K562 (cell line): Measurements from ENCODE around the gene APBA2. TPM values are rescaled to one million over a fixed set of nuclear protein-coding genes. Genes with fewer than 3 reads are reported as not detected.
A peak's percentile ranks its signal among the peaks of the same experiment; 100 is the strongest.

ENCODE experiments used
- ATAC-seq: fragments of 200-7000 bp; cut with Tn5 transposase; 3 replicates; pipeline ENCODE4 v1.9.1; 2020; ENCODE audit warnings: moderate library complexity
- BruUV-seq: library from RNA; stranded (reverse); fragments of 400-500 nt; replicated peaks from 2 replicates; lab custom pipeline; 2021; lab: Mats Ljungman, UMichigan
- CTCF ChIA-PET: fragments of 300-600 bp; formaldehyde crosslinking; extraction: SDS; loops from one replicate; lab custom pipeline; 2021; ENCODE audit warnings: low intra/inter-chr PET ratio; lab: Yijun Ruan, JAX
- POLR2A ChIA-PET: fragments of 300-600, 350-650 bp; sonication (Branson Sonifier 250); formaldehyde crosslinking; extraction: SDS; loops from one replicate; lab custom pipeline; 2021; ENCODE audit warnings: antibody characterized with exemption, inconsistent platforms; lab: Yijun Ruan, JAX
- DNase-seq, 4 experiments: peaks; one replicate each; pipeline versions ENCODE4 v3.0.0 to v3.0.0-alpha.2; 2011 to 2018; ENCODE audit warnings: low spot score in 3 of 4, mixed read lengths in 3 of 4; ENCODE audit errors: extremely low read depth in 1 of 4
- FAIRE-seq: peaks from 2 replicates; lab custom pipeline; 2011; peaks lifted over from hg19 to GRCh38; lab: Jason Lieb, UNC
- H2AFZ ChIP-seq: 2 replicates; pipeline ENCODE4 v1.6.0; 2011; ENCODE audit warnings: low read depth, low read length, control low read depth, inconsistent platforms
- H3K27ac ChIP-seq: fragments of 200-600 bp; 3 replicates; pipeline ENCODE4 v1.8.0; 2011; ENCODE audit warnings: low read depth, mild to moderate bottlenecking, control low read depth, inconsistent platforms, low read length, moderate library complexity, mixed read lengths; ENCODE audit errors: extremely low read depth
- H3K27me3 ChIP-seq, 2 experiments: fragments of 300-600 bp in 1 of 2; 2 replicates in 1 of 2; 3 replicates in 1 of 2; pipeline versions ENCODE4 v1.6.0 to v1.8.0; 2011; ENCODE audit warnings: inconsistent platforms in 2 of 2, low read length in 2 of 2, mild to moderate bottlenecking in 1 of 2, mixed read lengths in 1 of 2, moderate library complexity in 1 of 2; ENCODE audit not compliant: control insufficient read depth in 2 of 2, insufficient read depth in 2 of 2
- H3K36me3 ChIP-seq: fragments of 300-600 bp; 3 replicates; pipeline ENCODE4 v1.8.0; 2011; ENCODE audit warnings: mild to moderate bottlenecking, low read length, inconsistent platforms; ENCODE audit not compliant: control insufficient read depth, insufficient read depth
- H3K4me1 ChIP-seq, 2 experiments: fragments of 200-600 bp in 1 of 2; replicated peaks in 1 of 2; 2 replicates in 1 of 2; 3 replicates in 1 of 2; pipeline versions ENCODE4 v1.5.1 to v1.8.0; 2011; ENCODE audit warnings: inconsistent platforms in 2 of 2, low read length in 2 of 2, mild to moderate bottlenecking in 1 of 2, mixed read lengths in 1 of 2, moderate library complexity in 1 of 2; ENCODE audit not compliant: control insufficient read depth in 2 of 2, insufficient read depth in 2 of 2
- H3K4me2 ChIP-seq: 2 replicates; pipeline ENCODE4 v1.6.1; 2011; ENCODE audit warnings: low read length, control low read depth, inconsistent platforms, mixed read lengths; ENCODE audit not compliant: insufficient read depth
- H3K4me3 ChIP-seq: fragments of 200-600 bp; sonication (generic), shearing (Covaris generic); 2 replicates; pipeline ENCODE4 v1.5.1; 2016; ENCODE audit warnings: control low read depth, inconsistent platforms
- H3K79me2 ChIP-seq: fragments of 200-600 bp; 3 replicates; pipeline ENCODE4 v1.8.0; 2011; ENCODE audit warnings: low read length, inconsistent platforms; ENCODE audit not compliant: control insufficient read depth, insufficient read depth
- H3K9ac ChIP-seq, 2 experiments: 2 replicates each; pipeline versions ENCODE4 v1.6.0 to v1.6.1; 2011; ENCODE audit warnings: low read depth in 2 of 2, low read length in 2 of 2, control low read depth in 1 of 2, inconsistent platforms in 1 of 2, mild to moderate bottlenecking in 1 of 2, mixed read lengths in 1 of 2; ENCODE audit not compliant: insufficient read depth in 1 of 2
- H3K9me1 ChIP-seq: one replicate; pipeline ENCODE4 v1.6.0; 2011; ENCODE audit warnings: inconsistent platforms, mild to moderate bottlenecking, low read length, moderate library complexity; ENCODE audit not compliant: control insufficient read depth, insufficient read depth
- H3K9me3 ChIP-seq: replicated peaks from 2 replicates; pipeline ENCODE4 v1.5.1; 2011; ENCODE audit warnings: low read depth, low read length, inconsistent platforms; ENCODE audit not compliant: control insufficient read depth, insufficient read depth
- H4K20me1 ChIP-seq: replicated peaks from 2 replicates; pipeline ENCODE4 v1.6.1; 2011; ENCODE audit warnings: low read length, inconsistent platforms, mixed read lengths; ENCODE audit not compliant: control insufficient read depth, insufficient read depth
- ARNT ChIP-seq, 2 experiments: fragments of 450-650 bp; IDR thresholded peaks; 2 replicates each; pipeline ENCODE4 v1.6.1; 2016; ENCODE audit warnings: mild to moderate bottlenecking in 1 of 2
- CBFB ChIP-seq: sonication (generic); formaldehyde crosslinking; IDR thresholded peaks from 2 replicates; pipeline ENCODE4 v1.4.0; 2020; ENCODE audit warnings: mild to moderate bottlenecking, missing genetic modification reagents
- CSDE1 ChIP-seq, 2 experiments: fragments of 450-650 bp; IDR thresholded peaks; 2 replicates each; pipeline ENCODE4 v1.6.1; 2016; ENCODE audit warnings: mild to moderate bottlenecking in 1 of 2
- CTBP1 ChIP-seq: fragments of 450-650 bp; IDR thresholded peaks from 2 replicates; pipeline ENCODE4 v1.6.1; 2016; ENCODE audit warnings: borderline replicate concordance
- CXXC5 ChIP-seq: fragments of 250-450 bp; sonication (Bioruptor Pico); IDR thresholded peaks from 2 replicates; pipeline ENCODE4 v1.8.0; 2022; ENCODE audit warnings: inconsistent platforms, mild to moderate bottlenecking, moderate library complexity
- MEIS2 ChIP-seq: fragments of 450-650 bp; IDR thresholded peaks from 2 replicates; pipeline ENCODE4 v1.6.1; 2014; ENCODE audit warnings: mild to moderate bottlenecking; ENCODE audit not compliant: partially characterized antibody
- MTF1 ChIP-seq: fragments of 250-450 bp; sonication (Bioruptor Pico); IDR thresholded peaks from 2 replicates; pipeline ENCODE4 v1.9.0; 2021; ENCODE audit warnings: moderate library complexity, mild to moderate bottlenecking, inconsistent platforms, borderline replicate concordance
- NR1H2 ChIP-seq: sonication (generic); formaldehyde crosslinking; IDR thresholded peaks from 2 replicates; pipeline ENCODE4 v1.4.0; 2020; ENCODE audit warnings: mild to moderate bottlenecking, missing genetic modification reagents
- SFPQ ChIP-seq: fragments of 200-400 bp; formaldehyde crosslinking; IDR thresholded peaks from 2 replicates; pipeline ENCODE4 v1.6.1; 2017; ENCODE audit warnings: mild to moderate bottlenecking, low read depth, low read length, moderate library complexity
- SRSF3 ChIP-seq: fragments of 200-400 bp; formaldehyde crosslinking; IDR thresholded peaks from 2 replicates; pipeline ENCODE4 v1.6.1; 2016; ENCODE audit warnings: mild to moderate bottlenecking, low read length, moderate library complexity; ENCODE audit not compliant: insufficient read depth
- TAF15 ChIP-seq: fragments of 200-400 bp; formaldehyde crosslinking; IDR thresholded peaks from 2 replicates; pipeline ENCODE4 v1.6.1; 2017; ENCODE audit warnings: mild to moderate bottlenecking, low read depth, low read length, moderate library complexity
- ZNF121 ChIP-seq: sonication (generic); formaldehyde crosslinking; conservative IDR thresholded peaks from 2 replicates; pipeline ENCODE4 v1.8.0; 2022; ENCODE audit warnings: missing genetic modification reagents
- ZNF324 ChIP-seq: fragments of 250-450 bp; sonication (Bioruptor Pico); IDR thresholded peaks from 2 replicates; pipeline ENCODE4 v1.4.0; 2020; ENCODE audit warnings: mild to moderate bottlenecking
- ZSCAN29 ChIP-seq: fragments of 450-650 bp; IDR thresholded peaks from 2 replicates; pipeline ENCODE4 v1.6.1; 2017
- WGBS: fragments of 100-300 bp; shearing (Covaris generic); methylation state at CpG from one replicate; pipeline ENCODE4 v1.1.6; 2016; ENCODE audit warnings: low coverage, mixed read lengths; ENCODE audit not compliant: insufficient coverage; ENCODE audit errors: missing lambda C conversion rate; 5-methylcytosine and 5-hydroxymethylcytosine counted together
- in situ Hi-C: fragments of 300-500 bp; cut with MboI; formaldehyde crosslinking; loops from 4 replicates; pipeline ENCODE4 v1.15.0; 2018; ENCODE audit warnings: inconsistent platforms, mixed read lengths
- intact Hi-C: fragments of 100-400 bp; cut with micrococcal nuclease; formaldehyde crosslinking; loops from 2 replicates; pipeline ENCODE4 v1.14.2; 2022
- polyA plus RNA-seq, 8 experiments: library from polyadenylated mRNA; depleted of rRNA in 4 of 8; stranded (reverse) in 5 of 8; unstranded in 3 of 8; fragments of >200 nt; fragmentation: Nextera tagmentation in 2 of 8; fragmentation: Illumina TruSeq in 1 of 8; extraction: Ambion mirVana in 2 of 8; extraction: Trizol in 1 of 8; gene quantifications; 2 replicates each; pipeline versions ENCODE4 v1.2.1 to v1.2.3, GENCODE V29; 2011 to 2014; ENCODE audit warnings: inconsistent platforms in 1 of 8, missing spikeins in 1 of 8
- total RNA-seq, 7 experiments: library from RNA; depleted of rRNA in 6 of 7; stranded (reverse); fragments of >200 nt in 6 of 7; fragmentation: Illumina TruSeq in 2 of 7; extraction: Trizol in 2 of 7; gene quantifications; 2 replicates each; pipeline versions ENCODE4 v1.2.1 to v1.2.3, GENCODE V29; 2011 to 2021; ENCODE audit warnings: low replicate concordance in 1 of 7
- TF ChIP-seq, protein P1 (sequence below): fragments of 250-450 bp; sonication (Bioruptor Pico); IDR thresholded peaks from 2 replicates; pipeline ENCODE4 v1.8.0; 2022; ENCODE audit warnings: inconsistent platforms

APBA2 gene
- total and polyA plus RNA-seq, 9 of the 15 experiments (the other 6 are each of a cell fraction or from before 2014, with no cell fraction given): 0.24 to 40.9 (median 25.2) TPM

- no peak for TF ChIP-seq CBFB (CRISPR knock-in tag)
- no peak for TF ChIP-seq SFPQ
- TF ChIP-seq, all 486 proteins: peak for 0
These were observed 92.9 kb downstream of the APBA2 start (continued) for GRCh38 chr15:28978661-28979060.

DNA sequence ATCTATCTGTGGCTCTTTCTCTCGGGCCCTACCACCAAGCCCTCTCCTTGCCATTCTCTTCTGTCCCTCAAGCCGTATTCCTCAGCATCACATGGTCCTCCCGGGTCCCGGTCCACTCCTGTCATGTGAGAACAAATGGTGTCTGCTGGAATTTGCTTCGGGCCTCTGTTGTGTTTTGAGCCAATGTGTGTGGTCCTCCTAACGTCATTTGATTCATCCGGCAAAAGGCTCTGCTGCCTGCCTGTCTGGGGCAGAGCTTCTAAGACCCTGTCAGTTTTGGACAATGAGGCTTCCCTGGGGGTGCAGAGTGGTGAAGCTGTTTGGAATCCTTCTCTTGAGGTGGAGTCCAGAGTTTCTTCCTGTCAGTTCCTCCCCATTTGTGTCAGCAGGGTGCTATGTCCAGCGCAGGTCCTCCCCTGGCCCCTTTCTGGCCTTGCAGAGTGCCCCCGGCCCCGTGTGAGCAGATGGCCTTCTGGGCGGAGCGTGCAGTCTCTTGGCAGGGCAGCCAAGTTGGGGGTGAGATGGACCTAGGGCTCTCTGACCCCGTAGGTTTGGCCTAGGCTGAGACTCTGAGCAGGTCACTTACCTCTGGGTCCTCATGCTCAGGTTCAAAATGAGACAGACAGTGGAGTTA, 93.6 kb downstream of the APBA2 start:
- in situ Hi-C loops: no loop called here
- H3K4me2 ChIP-seq: no peak overlapping the region
- H4K20me1 ChIP-seq: peaks cover 12% of the 10 kb centered on the region; the same call in 1 of the 2 replicates
- WGBS: 71% methylated on average over 11 of the region's 13 CpGs
- H3K36me3 ChIP-seq: no peaks in the 10 kb centered on the region
- H3K4me3 ChIP-seq: no peak overlapping the region
- DNase-seq (no peak), FAIRE-seq (no peak), ATAC-seq (no peak)
- no peaks in the 10 kb centered on the region for H3K27me3 ChIP-seq
- BruUV-seq: no TSS peak
- no peak overlapping the region for H2AFZ ChIP-seq
- H3K9me1 ChIP-seq: no peaks in the 10 kb centered on the region
- peaks cover 3% of the 10 kb centered on the region; the same call in 1 of the 3 replicates for H3K79me2 ChIP-seq
- H3K9me3 ChIP-seq: no peaks in the 10 kb centered on the region
- H3K9ac ChIP-seq: 0 out of 4 replicates have a peak overlapping the region, but pooled peaks of 1 of the 2 experiments have one; percentile 33
- intact Hi-C loops: no loop called here
- ChIA-PET POLR2A (interaction anchor here (1.6 kb wide), 1 partner anchor 11 kb away, joined by 4 read pairs; no protein-coding TSS in a partner anchor), CTCF (interaction anchor here (0.6 kb wide), 1 partner anchor 183 kb away, joined by 4 read pairs; no protein-coding TSS in a partner anchor)
- H3K4me1 ChIP-seq: peaks cover 0 to 13% of the 10 kb centered on the region in 2 experiments; a peak in 3 of 5 replicates
- no peak overlapping the region for H3K27ac ChIP-seq
- TF ChIP-seq MEIS2 (no peak), ARNT (IDR thresholded peaks at IDR 0.05) (no peak), ZSCAN29 (no peak), ZNF121 (no peak), NR1H2 (no peak), MTF1 (CRISPR knock-in tag) (no peak), TAF15 (no peak), SRSF3 (no peak), CTBP1 (no peak), CXXC5 (CRISPR knock-in tag) (no peak), ZNF324 (CRISPR knock-in tag) (no peak), CSDE1 (IDR thresholded peaks at IDR 0.05) (no peak)
- TF ChIP-seq, protein P1, sequence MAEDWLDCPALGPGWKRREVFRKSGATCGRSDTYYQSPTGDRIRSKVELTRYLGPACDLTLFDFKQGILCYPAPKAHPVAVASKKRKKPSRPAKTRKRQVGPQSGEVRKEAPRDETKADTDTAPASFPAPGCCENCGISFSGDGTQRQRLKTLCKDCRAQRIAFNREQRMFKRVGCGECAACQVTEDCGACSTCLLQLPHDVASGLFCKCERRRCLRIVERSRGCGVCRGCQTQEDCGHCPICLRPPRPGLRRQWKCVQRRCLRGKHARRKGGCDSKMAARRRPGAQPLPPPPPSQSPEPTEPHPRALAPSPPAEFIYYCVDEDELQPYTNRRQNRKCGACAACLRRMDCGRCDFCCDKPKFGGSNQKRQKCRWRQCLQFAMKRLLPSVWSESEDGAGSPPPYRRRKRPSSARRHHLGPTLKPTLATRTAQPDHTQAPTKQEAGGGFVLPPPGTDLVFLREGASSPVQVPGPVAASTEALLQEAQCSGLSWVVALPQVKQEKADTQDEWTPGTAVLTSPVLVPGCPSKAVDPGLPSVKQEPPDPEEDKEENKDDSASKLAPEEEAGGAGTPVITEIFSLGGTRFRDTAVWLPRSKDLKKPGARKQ (CRISPR knock-in tag): no peak
